Upper lobe of left lung (tissue), 6 donors: Measurements from ENCODE around the gene TAAR2. TPM values are rescaled to one million over a fixed set of nuclear protein-coding genes. Genes with fewer than 3 reads are reported as not detected.

Experiments
- ATAC-seq, 2 donors: fragments of 200-7000 bp; cut with Tn5 transposase; one replicate each; pipeline ENCODE4 v1.9.1; 2022; ENCODE audit warnings: mild to moderate bottlenecking in 2 of 2, moderate library complexity in 2 of 2; ENCODE audit not compliant: low FRiP score in 2 of 2
- DNase-seq, 2 donors: peaks; one replicate each; pipeline ENCODE4 v3.0.0-alpha.2; 2019 to 2020
- H3K27ac ChIP-seq, 4 donors: fragments of 200-600 bp; sonication (generic); one replicate each; pipeline ENCODE4 v1.5.1; 2016 to 2019
- H3K27me3 ChIP-seq, 4 donors: fragments of 200-600 bp; sonication (generic); one replicate each; pipeline ENCODE4 v1.5.1; 2017 to 2019
- H3K36me3 ChIP-seq, 4 donors: fragments of 200-600 bp; sonication (generic); one replicate each; pipeline ENCODE4 v1.5.1; 2016 to 2019
- H3K4me1 ChIP-seq, 4 donors: fragments of 200-600 bp; sonication (generic); one replicate each; pipeline ENCODE4 v1.5.1; 2018 to 2019
- H3K4me3 ChIP-seq, 4 donors: fragments of 200-600 bp; sonication (generic); one replicate each; pipeline ENCODE4 v1.5.1; 2017 to 2019; ENCODE audit warnings: mild to moderate bottlenecking in 2 of 4, moderate library complexity in 1 of 4
- H3K9me3 ChIP-seq, 4 donors: fragments of 200-600 bp; sonication (generic); one replicate each; pipeline ENCODE4 v1.5.1; 2018 to 2019
- CTCF ChIP-seq, 6 experiments: fragments of 450-650 bp in 4 of 6; fragments of 200-600 bp in 2 of 6; sonication (generic) in 2 of 6; IDR thresholded peaks; one replicate each; pipeline ENCODE4 v1.5.1; 2016 to 2019; ENCODE audit warnings: antibody characterized with exemption in 6 of 6
- EP300 ChIP-seq, 4 donors: sonication (generic); formaldehyde crosslinking; IDR thresholded peaks; one replicate each; pipeline ENCODE4 v1.5.1; 2017; ENCODE audit warnings: antibody characterized with exemption in 4 of 4, control low read depth in 2 of 4
- POLR2A ChIP-seq, 4 donors: fragments of 450-650 bp; IDR thresholded peaks; one replicate each; pipeline ENCODE4 v1.5.1; 2016 to 2017; ENCODE audit warnings: antibody characterized with exemption in 4 of 4, mild to moderate bottlenecking in 2 of 4
- POLR2AphosphoS5 ChIP-seq, 2 donors: sonication (generic); formaldehyde crosslinking; IDR thresholded peaks; one replicate each; pipeline ENCODE4 v1.5.1; 2017; ENCODE audit warnings: antibody characterized with exemption in 2 of 2
- WGBS, 2 donors: methylation state at CpG; one replicate each; pipeline ENCODE4 v1.1.5; 2017 to 2018; 5-methylcytosine and 5-hydroxymethylcytosine counted together
- total RNA-seq, 6 donors: library from RNA; depleted of rRNA in 4 of 6; stranded (reverse); fragments of >200 nt in 4 of 6; gene quantifications; one replicate each; pipeline versions ENCODE4 v1.1.0 to v1.2.1, GENCODE V29; 2016 to 2021
- donor health status: DM: no; HTN: no; CAD: no; lungs with moderate emphysema.
- donor health status: DM: no; HTN: yes; CAD: no; lungs with severe emphysema.

The TAAR2 gene
- not detected for total RNA-seq

GRCh38 chr6:132624175-132624574 is at the start of gene TAAR2:
Gene TAAR2, minus strand, starts transcription at chr6:132624275. Its CDS starts 0 bp downstream, at chr6:132624275.
- Histone ChIP-seq H3K4me1 (no peaks in the 10 kb centered on the region), H3K27me3 (no peaks in the 10 kb centered on the region), H3K9me3 (peaks cover 0 to 5% (median 0%) of the 10 kb centered on the region in 4 donors), H3K4me3 (no peak within 1 kb of the TSS), H3K27ac (no peak within 1 kb of the TSS), H3K36me3 (no peaks in the 10 kb centered on the region)
- no peak for ATAC-seq
- 87 to 96% methylated on average over 6 of the region's 6 CpGs for WGBS, 2 donors
- TF ChIP-seq POLR2A (IDR thresholded peaks at IDR 0.05): no peak
- TF ChIP-seq CTCF (IDR thresholded peaks at IDR 0.05): no peak
- no peak for TF ChIP-seq POLR2AphosphoS5 (IDR thresholded peaks at IDR 0.05)
- no peak for TF ChIP-seq EP300 (IDR thresholded peaks at IDR 0.05)
- no peak for DNase-seq

DNA sequence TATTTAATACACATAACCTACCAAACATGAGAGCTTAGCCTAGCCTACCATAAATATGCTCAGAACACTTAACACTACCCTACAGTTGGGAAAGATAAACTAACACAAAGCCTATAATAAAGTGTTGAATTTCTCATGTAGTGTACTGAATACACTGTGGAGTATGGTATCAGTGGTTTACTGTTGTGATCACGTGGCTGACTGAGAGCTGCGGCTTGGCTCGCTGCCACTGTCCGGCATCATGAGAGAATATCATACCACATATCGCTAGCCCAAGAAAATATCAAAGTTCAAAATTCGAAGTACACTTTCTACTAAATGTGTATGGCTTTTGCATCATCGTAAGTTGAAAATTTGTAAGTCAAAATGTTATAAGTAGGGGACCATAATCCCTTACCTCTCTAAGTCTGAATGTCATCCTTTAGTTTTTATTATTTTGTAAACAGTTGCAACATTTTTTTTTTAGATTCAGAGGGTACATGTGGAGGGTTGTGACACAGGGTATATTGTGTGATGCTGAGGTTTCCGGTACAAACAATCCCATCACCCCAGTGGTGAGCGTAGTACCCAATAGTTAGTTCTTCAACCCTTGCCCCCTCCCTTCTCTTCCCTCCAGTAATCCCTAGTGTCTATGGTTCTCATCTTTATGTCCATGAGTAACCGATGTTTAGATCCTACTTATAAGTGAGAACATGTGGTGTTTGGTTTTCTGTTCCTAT is 49.5 kb upstream of the TAAR2 start:
- no peaks in the 10 kb centered on the region for H3K36me3 ChIP-seq
- no peaks in the 10 kb centered on the region for H3K9me3 ChIP-seq
- no peak overlapping the region for H3K4me3 ChIP-seq
- H3K27ac ChIP-seq: no peak overlapping the region
- H3K27me3 ChIP-seq: no peaks in the 10 kb centered on the region
- TF ChIP-seq POLR2A (IDR thresholded peaks at IDR 0.05) (no peak), POLR2AphosphoS5 (IDR thresholded peaks at IDR 0.05) (no peak), CTCF (IDR thresholded peaks at IDR 0.05) (no peak), EP300 (IDR thresholded peaks at IDR 0.05) (no peak)
- no peaks in the 10 kb centered on the region for H3K4me1 ChIP-seq
- no peak for ATAC-seq
- no peak for DNase-seq
- WGBS, 2 donors: 74 to 84% methylated on average over 10 of the region's 10 CpGs

DNA sequence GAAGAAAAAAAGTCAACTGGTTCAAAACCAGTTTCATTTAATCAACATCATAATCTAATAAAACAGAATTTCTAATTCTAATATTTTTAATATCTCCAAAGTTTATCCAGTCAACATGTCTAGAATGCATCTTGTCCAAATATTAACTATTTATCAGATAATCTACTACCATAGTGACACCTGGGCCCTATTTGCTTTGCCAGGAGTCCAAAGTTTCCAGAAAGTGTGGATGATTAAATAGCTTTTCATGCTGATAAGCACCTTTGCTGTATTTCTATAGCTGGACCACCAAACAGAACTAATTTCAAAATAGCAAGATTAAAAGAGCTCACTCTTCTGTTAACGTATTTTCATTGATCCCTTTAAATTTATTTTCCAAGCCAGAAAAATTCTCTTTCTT is 47.2 kb upstream of the TAAR2 start:
- Histone ChIP-seq H3K36me3 (no peaks in the 10 kb centered on the region), H3K4me1 (no peaks in the 10 kb centered on the region), H3K9me3 (no peaks in the 10 kb centered on the region), H3K27ac (no peak overlapping the region), H3K4me3 (no peak overlapping the region), H3K27me3 (no peaks in the 10 kb centered on the region)
- ATAC-seq: no peak
- WGBS, 2 donors: 90 to 98% methylated on average over 1 of the region's 1 CpG
- DNase-seq: no peak
- TF ChIP-seq POLR2A (IDR thresholded peaks at IDR 0.05) (no peak), EP300 (IDR thresholded peaks at IDR 0.05) (no peak), POLR2AphosphoS5 (IDR thresholded peaks at IDR 0.05) (no peak), CTCF (IDR thresholded peaks at IDR 0.05) (no peak)

DNA sequence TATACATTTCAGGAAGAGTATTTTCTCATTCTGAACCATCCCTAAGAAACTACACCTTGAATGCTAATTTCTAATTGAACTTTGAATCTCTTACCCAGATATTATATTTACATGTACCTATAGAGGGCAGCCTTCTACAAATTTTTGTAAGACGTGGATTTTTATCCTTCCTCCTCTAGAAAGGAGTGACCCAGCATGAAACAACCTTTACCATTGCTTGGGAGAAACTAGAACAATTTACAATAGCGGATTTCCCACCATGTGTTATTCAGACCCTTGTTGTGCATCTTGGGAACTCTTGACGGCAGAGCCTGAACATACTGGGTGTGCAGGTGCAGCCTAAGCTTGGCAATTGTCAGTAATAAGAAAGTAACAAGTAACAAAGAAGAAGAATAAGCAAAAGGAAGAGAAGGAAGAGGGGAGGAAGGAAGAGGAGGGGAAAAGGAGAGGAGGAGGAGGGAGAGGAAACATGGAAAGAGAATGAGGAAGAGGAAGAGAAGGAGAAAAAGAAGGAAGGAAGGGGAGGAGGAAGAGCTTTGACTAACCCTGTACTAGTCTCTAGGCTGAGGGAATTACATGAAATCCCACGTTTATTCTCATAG is 45.7 kb upstream of the TAAR2 start:
- no peaks in the 10 kb centered on the region for H3K9me3 ChIP-seq
- DNase-seq (no peak), ATAC-seq (peak; percentile 73 to 93)
- TF ChIP-seq CTCF (IDR thresholded peaks at IDR 0.05) (peak in 5 of 6 experiments; percentile 18 to 64 (median 57)), EP300 (IDR thresholded peaks at IDR 0.05) (no peak), POLR2AphosphoS5 (IDR thresholded peaks at IDR 0.05) (no peak)
- no peaks in the 10 kb centered on the region for H3K4me1 ChIP-seq
- H3K27me3 ChIP-seq: no peaks in the 10 kb centered on the region
- no peak overlapping the region for H3K4me3 ChIP-seq
- no peaks in the 10 kb centered on the region for H3K36me3 ChIP-seq
- H3K27ac ChIP-seq: no peak overlapping the region
- 2 to 6% methylated on average over 4 of the region's 4 CpGs for WGBS, 2 donors

DNA sequence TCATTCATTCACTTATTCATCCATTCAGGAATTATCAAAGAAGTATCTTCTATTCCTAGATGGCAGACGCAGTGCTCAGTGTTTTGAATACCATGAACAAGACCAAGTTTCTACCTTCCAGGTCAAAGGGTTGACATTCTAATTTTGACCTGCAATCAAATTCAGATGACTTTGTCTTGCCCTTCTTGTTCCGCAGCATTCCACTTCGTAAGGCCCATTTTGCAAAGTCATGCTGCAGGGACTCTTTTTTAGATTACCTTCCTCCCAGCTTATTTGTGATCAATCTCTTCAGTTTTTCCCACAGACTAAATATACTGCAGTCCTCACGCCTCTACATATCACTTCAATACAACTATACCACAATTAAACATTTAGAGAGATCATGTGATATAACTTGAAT is 42.0 kb upstream of the TAAR2 start:
- H3K27me3 ChIP-seq: no peaks in the 10 kb centered on the region
- WGBS, 2 donors: 58 to 86% methylated on average over 4 of the region's 4 CpGs
- ATAC-seq (no peak), DNase-seq (no peak)
- H3K27ac ChIP-seq: no peak overlapping the region
- no peak overlapping the region for H3K4me3 ChIP-seq
- TF ChIP-seq POLR2A (IDR thresholded peaks at IDR 0.05) (no peak), POLR2AphosphoS5 (IDR thresholded peaks at IDR 0.05) (no peak), EP300 (IDR thresholded peaks at IDR 0.05) (no peak), CTCF (IDR thresholded peaks at IDR 0.05) (no peak)
- no peaks in the 10 kb centered on the region for H3K9me3 ChIP-seq
- no peaks in the 10 kb centered on the region for H3K36me3 ChIP-seq
- no peaks in the 10 kb centered on the region for H3K4me1 ChIP-seq
